Testis (tissue), 2 donors: ENCODE results near the gene TRIM28.

Experiments
- POLR2A ChIP-seq: fragments of 450-650 bp; IDR thresholded peaks from one replicate; pipeline ENCODE4 v1.6.1; 2017; ENCODE audit warnings: antibody characterized with exemption, mild to moderate bottlenecking, moderate library complexity
- TF ChIP-seq, protein P1 (sequence below), 3 experiments: fragments of 450-650 bp in 2 of 3; fragments of 200-600 bp in 1 of 3; sonication (generic) in 1 of 3; IDR thresholded peaks; one replicate each; pipeline ENCODE4 v1.5.1; 2016 to 2019; ENCODE audit warnings: antibody characterized with exemption in 3 of 3, mild to moderate bottlenecking in 2 of 3, moderate library complexity in 1 of 3

DNA sequence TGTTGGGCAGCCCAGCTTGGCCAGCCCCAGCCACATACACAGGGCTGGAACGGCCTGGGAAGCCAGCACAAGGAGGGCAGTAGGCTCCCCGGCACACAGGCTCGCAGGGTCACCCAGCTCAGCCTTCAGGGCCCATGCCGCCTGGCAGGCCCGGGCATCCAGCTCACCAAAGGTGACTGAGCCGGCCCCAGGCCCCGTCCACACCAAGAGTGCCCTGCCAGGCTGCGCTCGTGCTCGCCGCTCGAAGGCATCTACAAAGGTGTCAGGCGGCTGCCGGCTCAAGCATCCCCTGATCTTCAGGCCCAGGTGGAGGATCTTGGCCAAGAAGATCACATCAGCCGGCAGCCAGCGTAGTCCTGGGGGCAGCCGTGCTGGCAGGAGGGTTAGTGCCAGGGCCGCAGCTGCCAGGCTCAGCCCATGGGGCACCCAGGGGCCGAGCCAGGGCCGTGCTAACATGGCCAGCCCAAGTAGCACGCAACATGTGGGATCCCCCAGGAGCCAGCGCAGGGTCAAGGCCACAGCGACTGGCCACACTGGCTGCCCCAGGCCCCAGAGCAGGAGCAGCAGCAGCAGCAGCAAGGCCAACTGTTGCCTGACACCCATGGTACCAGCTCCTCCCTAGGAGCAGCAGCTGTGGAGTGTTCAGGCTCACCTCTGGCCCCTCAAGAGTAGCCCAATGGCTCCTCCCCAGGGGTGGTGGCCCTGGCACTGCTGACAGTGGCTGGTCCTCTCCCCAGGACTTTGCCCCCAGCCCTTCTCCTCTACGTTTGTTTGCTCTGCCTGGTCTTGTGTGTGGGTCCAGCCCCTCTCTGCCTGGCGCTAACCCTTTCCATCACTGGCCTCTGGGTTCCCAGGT lies 32.3 kb upstream of the TRIM28 start, which contains the start of gene SLC27A5:
- TF ChIP-seq, protein P1, sequence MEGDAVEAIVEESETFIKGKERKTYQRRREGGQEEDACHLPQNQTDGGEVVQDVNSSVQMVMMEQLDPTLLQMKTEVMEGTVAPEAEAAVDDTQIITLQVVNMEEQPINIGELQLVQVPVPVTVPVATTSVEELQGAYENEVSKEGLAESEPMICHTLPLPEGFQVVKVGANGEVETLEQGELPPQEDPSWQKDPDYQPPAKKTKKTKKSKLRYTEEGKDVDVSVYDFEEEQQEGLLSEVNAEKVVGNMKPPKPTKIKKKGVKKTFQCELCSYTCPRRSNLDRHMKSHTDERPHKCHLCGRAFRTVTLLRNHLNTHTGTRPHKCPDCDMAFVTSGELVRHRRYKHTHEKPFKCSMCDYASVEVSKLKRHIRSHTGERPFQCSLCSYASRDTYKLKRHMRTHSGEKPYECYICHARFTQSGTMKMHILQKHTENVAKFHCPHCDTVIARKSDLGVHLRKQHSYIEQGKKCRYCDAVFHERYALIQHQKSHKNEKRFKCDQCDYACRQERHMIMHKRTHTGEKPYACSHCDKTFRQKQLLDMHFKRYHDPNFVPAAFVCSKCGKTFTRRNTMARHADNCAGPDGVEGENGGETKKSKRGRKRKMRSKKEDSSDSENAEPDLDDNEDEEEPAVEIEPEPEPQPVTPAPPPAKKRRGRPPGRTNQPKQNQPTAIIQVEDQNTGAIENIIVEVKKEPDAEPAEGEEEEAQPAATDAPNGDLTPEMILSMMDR (IDR thresholded peaks at IDR 0.05): no peak
- no peak for TF ChIP-seq POLR2A
